HepG2 (cell line): Measurements from ENCODE around the gene IRF1.

ENCODE experiments used
- CENPX ChIP-seq: sonication (generic); formaldehyde crosslinking; IDR thresholded peaks from 2 replicates; pipeline ENCODE4 v1.9.0; 2021; ENCODE audit warnings: mild to moderate bottlenecking, missing genetic modification reagents, moderate library complexity
- NFIC ChIP-seq: IDR thresholded peaks from 2 replicates; pipeline ENCODE4 v1.6.1; 2012; ENCODE audit warnings: mild to moderate bottlenecking, low read length, inconsistent platforms
- POLR2AphosphoS2 ChIP-seq: IDR thresholded peaks from 2 replicates; pipeline ENCODE4 v1.6.1; 2011; ENCODE audit warnings: low read depth, low read length, improper control_type of control experiment
- RBAK ChIP-seq: sonication (generic); formaldehyde crosslinking; IDR thresholded peaks from 2 replicates; pipeline ENCODE4 v1.5.1; 2020; ENCODE audit warnings: mild to moderate bottlenecking, missing genetic modification reagents
- SAFB2 ChIP-seq: sonication (generic); formaldehyde crosslinking; IDR thresholded peaks from 2 replicates; pipeline ENCODE4 v1.5.1; 2020; ENCODE audit warnings: missing genetic modification reagents, low read depth, mild to moderate bottlenecking, borderline replicate concordance
- TAF1 ChIP-seq: sonication (generic); formaldehyde crosslinking; IDR thresholded peaks from 2 replicates; pipeline ENCODE4 v1.4.0; 2020; ENCODE audit warnings: missing genetic modification reagents
- ZNF232 ChIP-seq: sonication (generic); formaldehyde crosslinking; IDR thresholded peaks from 2 replicates; pipeline ENCODE4 v1.4.0; 2020; ENCODE audit warnings: missing genetic modification reagents, borderline replicate concordance
- ZZZ3 ChIP-seq: sonication (generic); formaldehyde crosslinking; IDR thresholded peaks from 2 replicates; pipeline ENCODE4 v1.4.0; 2020; ENCODE audit warnings: missing genetic modification reagents, mild to moderate bottlenecking, borderline replicate concordance
- TF ChIP-seq, protein P1 (sequence below): sonication (generic); formaldehyde crosslinking; IDR thresholded peaks from 2 replicates; pipeline ENCODE4 v1.4.0; 2020; ENCODE audit warnings: missing genetic modification reagents, mild to moderate bottlenecking, borderline replicate concordance
- TF ChIP-seq, protein P2 (sequence below): sonication (generic); formaldehyde crosslinking; IDR thresholded peaks from 2 replicates; pipeline ENCODE4 v1.4.0; 2020; ENCODE audit warnings: missing genetic modification reagents, mild to moderate bottlenecking, borderline replicate concordance
- TF ChIP-seq, protein P3 (sequence below): sonication (generic); formaldehyde crosslinking; IDR thresholded peaks from 2 replicates; pipeline ENCODE4 v1.5.0; 2020; ENCODE audit warnings: mild to moderate bottlenecking, missing genetic modification reagents, moderate library complexity
- TF ChIP-seq, protein P4 (sequence below), 2 experiments: IDR thresholded peaks; 2 replicates each; pipeline ENCODE4 v1.6.1; 2011 to 2012; ENCODE audit warnings: low read length in 2 of 2, borderline replicate concordance in 1 of 2, low read depth in 1 of 2, mild to moderate bottlenecking in 1 of 2, moderate library complexity in 1 of 2
- TF ChIP-seq, protein P5 (sequence below): sonication (generic); formaldehyde crosslinking; IDR thresholded peaks from 2 replicates; pipeline ENCODE4 v1.5.0; 2020; ENCODE audit warnings: missing genetic modification reagents

DNA sequence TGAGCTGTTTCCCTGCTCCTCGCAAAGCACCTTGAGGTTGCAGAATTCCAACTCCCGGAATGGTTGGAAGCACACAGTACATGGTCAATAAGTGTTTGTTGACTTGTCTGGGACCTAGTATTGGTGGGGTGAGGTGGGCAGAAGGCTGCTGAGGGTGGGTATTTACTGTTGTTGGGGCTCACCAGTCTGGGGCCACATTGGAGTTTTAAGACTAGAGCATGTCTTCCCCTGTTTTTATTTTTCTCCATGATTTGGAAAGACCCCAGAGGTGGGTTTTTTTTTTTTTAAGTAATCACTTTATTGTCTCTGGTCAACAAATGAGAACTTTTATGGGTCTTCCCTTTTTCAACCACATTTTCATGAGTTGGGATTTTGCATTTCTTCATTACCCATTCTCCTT is 55.1 kb downstream of the IRF1 start:
- no peak for TF ChIP-seq TAF1 (CRISPR knock-in tag)
- TF ChIP-seq, protein P1, sequence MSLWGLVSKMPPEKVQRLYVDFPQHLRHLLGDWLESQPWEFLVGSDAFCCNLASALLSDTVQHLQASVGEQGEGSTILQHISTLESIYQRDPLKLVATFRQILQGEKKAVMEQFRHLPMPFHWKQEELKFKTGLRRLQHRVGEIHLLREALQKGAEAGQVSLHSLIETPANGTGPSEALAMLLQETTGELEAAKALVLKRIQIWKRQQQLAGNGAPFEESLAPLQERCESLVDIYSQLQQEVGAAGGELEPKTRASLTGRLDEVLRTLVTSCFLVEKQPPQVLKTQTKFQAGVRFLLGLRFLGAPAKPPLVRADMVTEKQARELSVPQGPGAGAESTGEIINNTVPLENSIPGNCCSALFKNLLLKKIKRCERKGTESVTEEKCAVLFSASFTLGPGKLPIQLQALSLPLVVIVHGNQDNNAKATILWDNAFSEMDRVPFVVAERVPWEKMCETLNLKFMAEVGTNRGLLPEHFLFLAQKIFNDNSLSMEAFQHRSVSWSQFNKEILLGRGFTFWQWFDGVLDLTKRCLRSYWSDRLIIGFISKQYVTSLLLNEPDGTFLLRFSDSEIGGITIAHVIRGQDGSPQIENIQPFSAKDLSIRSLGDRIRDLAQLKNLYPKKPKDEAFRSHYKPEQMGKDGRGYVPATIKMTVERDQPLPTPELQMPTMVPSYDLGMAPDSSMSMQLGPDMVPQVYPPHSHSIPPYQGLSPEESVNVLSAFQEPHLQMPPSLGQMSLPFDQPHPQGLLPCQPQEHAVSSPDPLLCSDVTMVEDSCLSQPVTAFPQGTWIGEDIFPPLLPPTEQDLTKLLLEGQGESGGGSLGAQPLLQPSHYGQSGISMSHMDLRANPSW (CRISPR knock-in tag): no peak
- no peak for TF ChIP-seq SAFB2 (CRISPR knock-in tag)
- TF ChIP-seq, protein P2, sequence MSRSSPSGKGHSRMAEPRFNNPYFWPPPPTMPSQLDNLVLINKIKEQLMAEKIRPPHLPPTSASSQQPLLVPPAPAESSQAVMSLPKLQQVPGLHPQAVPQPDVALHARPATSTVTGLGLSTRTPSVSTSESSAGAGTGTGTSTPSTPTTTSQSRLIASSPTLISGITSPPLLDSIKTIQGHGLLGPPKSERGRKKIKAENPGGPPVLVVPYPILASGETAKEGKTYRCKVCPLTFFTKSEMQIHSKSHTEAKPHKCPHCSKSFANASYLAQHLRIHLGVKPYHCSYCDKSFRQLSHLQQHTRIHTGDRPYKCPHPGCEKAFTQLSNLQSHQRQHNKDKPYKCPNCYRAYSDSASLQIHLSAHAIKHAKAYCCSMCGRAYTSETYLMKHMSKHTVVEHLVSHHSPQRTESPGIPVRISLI (CRISPR knock-in tag): no peak
- no peak for TF ChIP-seq NFIC
- TF ChIP-seq ZNF232: no peak
- no peak for TF ChIP-seq RBAK (CRISPR knock-in tag)
- TF ChIP-seq, protein P3, sequence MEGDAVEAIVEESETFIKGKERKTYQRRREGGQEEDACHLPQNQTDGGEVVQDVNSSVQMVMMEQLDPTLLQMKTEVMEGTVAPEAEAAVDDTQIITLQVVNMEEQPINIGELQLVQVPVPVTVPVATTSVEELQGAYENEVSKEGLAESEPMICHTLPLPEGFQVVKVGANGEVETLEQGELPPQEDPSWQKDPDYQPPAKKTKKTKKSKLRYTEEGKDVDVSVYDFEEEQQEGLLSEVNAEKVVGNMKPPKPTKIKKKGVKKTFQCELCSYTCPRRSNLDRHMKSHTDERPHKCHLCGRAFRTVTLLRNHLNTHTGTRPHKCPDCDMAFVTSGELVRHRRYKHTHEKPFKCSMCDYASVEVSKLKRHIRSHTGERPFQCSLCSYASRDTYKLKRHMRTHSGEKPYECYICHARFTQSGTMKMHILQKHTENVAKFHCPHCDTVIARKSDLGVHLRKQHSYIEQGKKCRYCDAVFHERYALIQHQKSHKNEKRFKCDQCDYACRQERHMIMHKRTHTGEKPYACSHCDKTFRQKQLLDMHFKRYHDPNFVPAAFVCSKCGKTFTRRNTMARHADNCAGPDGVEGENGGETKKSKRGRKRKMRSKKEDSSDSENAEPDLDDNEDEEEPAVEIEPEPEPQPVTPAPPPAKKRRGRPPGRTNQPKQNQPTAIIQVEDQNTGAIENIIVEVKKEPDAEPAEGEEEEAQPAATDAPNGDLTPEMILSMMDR (CRISPR knock-in tag): no peak
- no peak for TF ChIP-seq ZZZ3 (CRISPR knock-in tag)
- TF ChIP-seq POLR2AphosphoS2: no peak
- TF ChIP-seq, protein P4, sequence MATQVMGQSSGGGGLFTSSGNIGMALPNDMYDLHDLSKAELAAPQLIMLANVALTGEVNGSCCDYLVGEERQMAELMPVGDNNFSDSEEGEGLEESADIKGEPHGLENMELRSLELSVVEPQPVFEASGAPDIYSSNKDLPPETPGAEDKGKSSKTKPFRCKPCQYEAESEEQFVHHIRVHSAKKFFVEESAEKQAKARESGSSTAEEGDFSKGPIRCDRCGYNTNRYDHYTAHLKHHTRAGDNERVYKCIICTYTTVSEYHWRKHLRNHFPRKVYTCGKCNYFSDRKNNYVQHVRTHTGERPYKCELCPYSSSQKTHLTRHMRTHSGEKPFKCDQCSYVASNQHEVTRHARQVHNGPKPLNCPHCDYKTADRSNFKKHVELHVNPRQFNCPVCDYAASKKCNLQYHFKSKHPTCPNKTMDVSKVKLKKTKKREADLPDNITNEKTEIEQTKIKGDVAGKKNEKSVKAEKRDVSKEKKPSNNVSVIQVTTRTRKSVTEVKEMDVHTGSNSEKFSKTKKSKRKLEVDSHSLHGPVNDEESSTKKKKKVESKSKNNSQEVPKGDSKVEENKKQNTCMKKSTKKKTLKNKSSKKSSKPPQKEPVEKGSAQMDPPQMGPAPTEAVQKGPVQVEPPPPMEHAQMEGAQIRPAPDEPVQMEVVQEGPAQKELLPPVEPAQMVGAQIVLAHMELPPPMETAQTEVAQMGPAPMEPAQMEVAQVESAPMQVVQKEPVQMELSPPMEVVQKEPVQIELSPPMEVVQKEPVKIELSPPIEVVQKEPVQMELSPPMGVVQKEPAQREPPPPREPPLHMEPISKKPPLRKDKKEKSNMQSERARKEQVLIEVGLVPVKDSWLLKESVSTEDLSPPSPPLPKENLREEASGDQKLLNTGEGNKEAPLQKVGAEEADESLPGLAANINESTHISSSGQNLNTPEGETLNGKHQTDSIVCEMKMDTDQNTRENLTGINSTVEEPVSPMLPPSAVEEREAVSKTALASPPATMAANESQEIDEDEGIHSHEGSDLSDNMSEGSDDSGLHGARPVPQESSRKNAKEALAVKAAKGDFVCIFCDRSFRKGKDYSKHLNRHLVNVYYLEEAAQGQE (IDR thresholded peaks at IDR 0.05; ENCODE audit: borderline replicate concordance in 1 of 2, low read depth in 1 of 2, low read length in 2 of 2): no peak
- no peak for TF ChIP-seq CENPX (CRISPR knock-in tag)
- TF ChIP-seq, protein P5, sequence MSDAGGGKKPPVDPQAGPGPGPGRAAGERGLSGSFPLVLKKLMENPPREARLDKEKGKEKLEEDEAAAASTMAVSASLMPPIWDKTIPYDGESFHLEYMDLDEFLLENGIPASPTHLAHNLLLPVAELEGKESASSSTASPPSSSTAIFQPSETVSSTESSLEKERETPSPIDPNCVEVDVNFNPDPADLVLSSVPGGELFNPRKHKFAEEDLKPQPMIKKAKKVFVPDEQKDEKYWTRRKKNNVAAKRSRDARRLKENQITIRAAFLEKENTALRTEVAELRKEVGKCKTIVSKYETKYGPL (CRISPR knock-in tag): no peak
